ELR (cell line): ENCODE measurements around the gene GPR4.

ENCODE experiments used
- DNase-seq: peaks from one replicate; pipeline ENCODE4 v3.0.0-alpha.2; 2015; ENCODE audit warnings: low read depth

The GPR4 gene

GRCh38 chr19:45589768-45590167 lies 12.2 kb downstream of the GPR4 start:
- no peak for DNase-seq

- DNase-seq, result no peak
Measured at GRCh38 chr19:45587873-45588272, 14.1 kb downstream of the GPR4 start.

GRCh38 chr19:45585158-45585577 lies 16.8 kb downstream of the GPR4 start:
- no peak for DNase-seq

GRCh38 chr19:45584332-45585157 lies 17.5 kb downstream of the GPR4 start, which contains the start of gene OPA3:
TSS of gene OPA3 (minus strand) at chr19:45584802. CDS start at chr19:45584764, 38 bp downstream.
- DNase-seq, result peak; percentile 100

GRCh38 chr19:45581576-45581975 lies 20.4 kb downstream of the GPR4 start:
- no peak for DNase-seq

GRCh38 chr19:45578861-45579260 lies 23.2 kb downstream of the GPR4 start:
- DNase-seq, result no peak

GRCh38 chr19:45577111-45577905 lies 24.7 kb downstream of the GPR4 start:
- peak; percentile 97 for DNase-seq

GRCh38 chr19:45576682-45577081 lies 25.3 kb downstream of the GPR4 start:
- no peak for DNase-seq

GRCh38 chr19:45575216-45575615 lies 26.8 kb downstream of the GPR4 start:
- no peak for DNase-seq

GRCh38 chr19:45574526-45574925 lies 27.5 kb downstream of the GPR4 start:
- no peak for DNase-seq

GRCh38 chr19:45571457-45572220 lies 30.4 kb downstream of the GPR4 start:
- no peak for DNase-seq

GRCh38 chr19:45569619-45570421 lies 32.2 kb downstream of the GPR4 start:
- DNase-seq, result peak; percentile 59

GRCh38 chr19:45568732-45569131 lies 33.3 kb downstream of the GPR4 start:
- peak; percentile 83 for DNase-seq

GRCh38 chr19:45567609-45568008 lies 34.4 kb downstream of the GPR4 start:
- no peak for DNase-seq

- no peak for DNase-seq
Measured at GRCh38 chr19:45564131-45564780, 37.8 kb downstream of the GPR4 start.

GRCh38 chr19:45560686-45561085 lies 41.3 kb downstream of the GPR4 start:
- no peak for DNase-seq

- DNase-seq, result no peak
Measured at GRCh38 chr19:45560038-45560437, 42.0 kb downstream of the GPR4 start.

- peak; percentile 54 for DNase-seq
Measured at GRCh38 chr19:45558399-45558878, 43.6 kb downstream of the GPR4 start.

GRCh38 chr19:45556835-45557234 lies 45.2 kb downstream of the GPR4 start:
- DNase-seq, result no peak

- no peak for DNase-seq
Measured at GRCh38 chr19:45554481-45554880, 47.5 kb downstream of the GPR4 start.

GRCh38 chr19:45553464-45553863 lies 48.5 kb downstream of the GPR4 start:
- DNase-seq, result no peak
